ENCODE data around the gene ISL1.

The ISL1 gene

DNA sequence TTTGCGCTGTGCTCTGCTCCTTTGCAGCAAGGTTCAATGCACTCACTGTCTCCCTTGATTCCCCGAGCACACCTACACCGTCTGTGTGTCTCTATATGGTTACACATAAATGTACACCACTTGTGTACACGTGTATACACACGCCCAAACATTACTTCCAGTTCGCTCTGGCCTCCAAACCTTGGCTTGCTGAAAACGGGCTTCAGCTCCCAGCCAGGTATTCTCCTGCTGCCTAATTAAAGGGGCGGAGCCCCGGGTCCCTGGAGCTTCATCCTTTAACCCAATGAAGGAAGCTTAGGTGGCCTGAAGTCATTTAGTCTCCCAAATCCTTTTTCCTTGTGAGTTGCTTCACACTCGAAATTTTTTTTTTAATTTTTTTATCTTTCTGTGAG, 4.6 kb downstream of the ISL1 start:
- DNase-seq, result no peak

DNA sequence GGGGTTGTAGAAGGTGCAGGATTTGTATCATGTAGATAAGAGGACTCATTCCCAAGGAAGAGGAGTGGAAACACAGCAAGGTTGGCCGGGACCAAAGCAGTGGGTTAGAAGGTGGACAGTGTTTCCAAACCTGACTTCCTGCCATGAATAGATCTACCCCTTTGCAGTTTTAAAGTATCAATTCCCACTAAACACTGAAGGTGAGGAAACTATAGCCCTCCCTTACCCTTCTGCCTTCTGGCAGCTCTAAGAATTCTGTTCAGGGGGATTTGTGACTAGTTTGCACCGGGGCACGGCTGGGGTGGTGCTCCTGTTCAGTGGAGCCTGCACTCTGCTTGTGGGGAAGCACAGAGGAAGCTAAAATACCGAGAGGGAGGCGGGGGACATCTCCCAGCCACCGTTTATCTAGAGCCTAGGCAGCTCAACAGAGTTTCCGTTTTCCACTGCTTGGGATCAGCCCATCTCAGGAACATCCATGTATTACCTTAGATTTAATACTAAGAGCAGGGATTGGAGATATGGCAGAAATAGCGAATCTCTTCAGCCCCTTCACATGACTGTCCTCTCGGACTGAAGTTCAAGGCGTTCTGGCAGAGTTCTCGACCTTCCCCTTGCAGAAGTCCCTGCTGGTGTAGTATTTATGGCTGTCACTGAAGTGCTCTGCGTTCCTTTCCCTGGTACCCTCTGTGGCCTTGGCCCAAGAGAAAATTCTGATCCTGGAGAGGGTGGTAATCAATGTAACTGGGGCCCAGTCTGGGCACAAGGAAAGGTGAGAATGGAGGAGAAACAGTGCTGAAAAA, 5.4 kb downstream of the ISL1 start:
- DNase-seq, result peak in 1 of 2 experiments; percentile 26

DNA sequence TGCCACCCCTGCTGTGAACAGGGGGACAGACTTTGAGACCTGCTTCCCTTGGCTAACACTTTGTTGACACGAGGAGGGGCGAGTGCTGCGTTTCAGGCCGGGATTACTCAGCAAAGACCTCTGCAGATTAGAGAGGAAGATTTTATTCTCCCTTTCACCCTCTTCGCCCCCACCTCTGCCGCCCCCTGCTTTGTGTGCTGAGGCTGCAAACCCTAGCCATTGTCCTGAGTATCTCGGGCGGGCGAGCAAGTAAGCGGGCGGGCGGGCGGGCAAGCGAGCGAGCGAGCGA, 6.0 kb downstream of the ISL1 start:
- DNase-seq, result peak in 1 of 2 experiments; percentile 34

GRCh38 chr5:51389577-51390463, 6.6 kb downstream of the ISL1 start:
- DNase-seq, result peak in 1 of 2 experiments; percentile 34

GRCh38 chr5:51391175-51391574, 7.9 kb downstream of the ISL1 start:
- no peak for DNase-seq

- no peak for DNase-seq
These were observed 9.5 kb downstream of the ISL1 start for GRCh38 chr5:51392689-51393199.

DNA sequence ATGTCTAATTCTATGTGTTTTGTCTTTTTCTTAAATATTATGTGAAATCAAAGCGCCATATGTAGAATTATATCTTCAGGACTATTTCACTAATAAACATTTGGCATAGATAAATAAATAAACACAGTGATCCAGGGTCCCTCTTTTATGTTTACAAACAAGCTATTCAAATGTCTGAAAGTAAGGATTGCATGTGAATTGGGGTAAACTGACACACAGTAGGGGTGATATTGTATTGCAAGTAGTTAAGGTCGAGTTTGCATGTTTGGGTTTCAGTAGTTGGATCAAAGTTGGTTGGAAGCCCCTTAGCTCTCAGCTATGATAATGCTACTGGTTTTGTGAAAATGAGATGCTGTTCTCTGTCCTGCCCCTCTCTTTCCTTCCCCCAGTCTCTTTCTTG, 11.4 kb downstream of the ISL1 start:
- no peak for DNase-seq

DNA sequence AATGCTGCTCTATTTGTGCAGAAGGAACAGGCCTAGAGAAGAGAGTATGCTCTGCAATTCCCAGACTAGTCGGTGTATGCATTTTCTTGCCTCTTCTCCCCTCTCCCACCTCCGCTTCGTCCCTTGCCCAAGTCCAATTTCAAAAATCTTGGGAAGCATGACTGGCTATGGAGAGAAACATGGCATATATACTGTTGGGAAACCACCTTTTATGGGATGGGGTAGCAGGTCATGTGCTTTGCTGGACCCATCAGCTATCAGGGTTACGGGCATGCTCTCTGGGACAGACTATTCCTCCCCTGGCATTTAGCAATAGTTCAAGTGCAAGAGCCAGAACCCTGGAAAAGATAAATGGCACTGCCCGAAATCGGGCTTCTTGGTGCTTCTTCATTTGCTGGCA, 12.0 kb downstream of the ISL1 start:
- DNase-seq, result no peak

GRCh38 chr5:51395666-51396356, 12.6 kb downstream of the ISL1 start:
- DNase-seq, result no peak

GRCh38 chr5:51396797-51397196, 13.5 kb downstream of the ISL1 start:
- DNase-seq, result no peak

DNA sequence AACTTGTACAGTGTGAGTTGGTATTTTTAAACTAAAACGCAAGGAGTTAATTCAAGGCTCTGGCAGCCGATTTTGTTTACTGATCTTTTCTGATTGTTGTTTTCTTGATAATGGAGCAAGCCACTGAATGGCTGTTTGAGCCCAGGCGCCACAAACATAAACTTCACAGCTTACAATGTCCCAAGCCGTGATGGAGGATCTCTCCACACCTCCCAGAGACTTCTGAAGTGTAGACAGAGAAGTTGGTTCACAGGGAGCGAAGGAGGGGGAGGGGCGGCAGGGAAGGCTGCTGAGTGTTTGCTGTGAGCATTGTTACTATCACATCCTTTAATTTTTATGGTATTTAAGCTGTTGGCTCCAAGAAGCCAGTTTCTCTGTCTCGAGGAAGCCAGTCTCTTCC, 14.7 kb downstream of the ISL1 start:
- DNase-seq, result no peak

GRCh38 chr5:51398875-51399642, 15.8 kb downstream of the ISL1 start:
- DNase-seq, result peak in 1 of 2 experiments; percentile 61

DNA sequence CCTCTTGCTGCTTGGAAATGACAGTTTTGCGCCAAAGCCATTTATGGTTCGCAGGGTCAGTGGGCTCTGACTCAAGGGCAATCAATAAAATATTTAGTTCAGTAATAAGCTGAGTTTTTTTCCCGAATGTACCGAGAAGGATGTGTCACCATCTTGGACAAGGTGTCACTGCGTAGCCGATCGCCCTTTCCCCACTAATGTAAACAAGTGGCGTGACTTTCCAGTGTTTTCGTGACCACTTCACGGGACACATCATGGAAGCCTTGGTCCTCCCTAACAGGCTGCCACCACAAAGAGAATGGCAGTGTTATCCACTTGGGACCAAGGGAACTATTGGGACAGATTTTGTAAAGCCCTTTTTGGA, 16.4 kb downstream of the ISL1 start:
- DNase-seq, result no peak

DNA sequence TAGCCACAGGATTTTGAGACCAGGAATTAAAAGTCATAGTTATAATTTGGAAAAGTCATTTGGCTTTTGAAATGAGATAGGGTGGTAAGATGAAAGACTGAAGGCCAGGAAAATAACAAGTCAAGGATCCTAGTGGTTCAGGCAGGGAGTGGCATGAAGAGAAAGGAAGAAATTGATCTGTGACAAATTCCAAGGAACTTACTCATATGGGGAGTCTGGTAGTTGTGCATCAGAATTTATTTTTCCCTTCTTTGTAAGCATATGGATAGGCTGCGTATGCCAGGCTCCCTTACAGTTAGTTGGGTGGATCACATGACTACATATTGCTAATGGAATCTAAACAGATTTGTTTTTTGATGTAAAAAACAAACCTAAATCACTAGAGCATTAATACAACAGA, 21.0 kb downstream of the ISL1 start:
- DNase-seq, result no peak

- no peak for DNase-seq
These were observed 28.7 kb downstream of the ISL1 start for GRCh38 chr5:51411921-51412325.

DNA sequence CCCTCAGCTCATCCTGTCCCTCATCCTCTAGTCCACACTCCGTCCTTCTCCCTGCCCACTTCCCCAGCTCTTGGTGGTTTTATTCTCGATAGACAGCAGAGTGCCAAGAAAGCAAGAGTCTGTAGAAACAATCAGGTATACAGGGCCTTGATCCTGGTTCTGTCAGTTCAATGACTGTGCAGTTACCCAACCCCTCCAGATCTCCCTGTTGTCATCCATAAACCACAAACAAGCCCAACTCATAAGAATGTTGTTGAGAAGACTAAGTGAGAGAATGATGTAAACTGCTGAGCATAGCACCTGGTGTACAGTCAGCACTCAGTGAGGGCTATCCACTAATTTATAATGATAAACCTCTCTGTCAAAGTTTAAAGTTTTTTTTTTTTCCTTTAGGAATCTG, 31.3 kb downstream of the ISL1 start:
- DNase-seq, result no peak

GRCh38 chr5:51416149-51416548, 32.9 kb downstream of the ISL1 start:
- peak in 1 of 2 experiments; percentile 23 for DNase-seq

- DNase-seq, result no peak
These were observed 49.9 kb downstream of the ISL1 start for GRCh38 chr5:51433052-51433710.

- DNase-seq, result no peak
These were observed 56.0 kb downstream of the ISL1 start for GRCh38 chr5:51439232-51439631.
